Measurements from ENCODE around the gene MYLIP.
"Not testable (repeated sequence)": the region's sequence is repeated elsewhere in the genome, so short reads cannot be mapped to it uniquely, and the experiment has no call there.

The MYLIP gene

DNA sequence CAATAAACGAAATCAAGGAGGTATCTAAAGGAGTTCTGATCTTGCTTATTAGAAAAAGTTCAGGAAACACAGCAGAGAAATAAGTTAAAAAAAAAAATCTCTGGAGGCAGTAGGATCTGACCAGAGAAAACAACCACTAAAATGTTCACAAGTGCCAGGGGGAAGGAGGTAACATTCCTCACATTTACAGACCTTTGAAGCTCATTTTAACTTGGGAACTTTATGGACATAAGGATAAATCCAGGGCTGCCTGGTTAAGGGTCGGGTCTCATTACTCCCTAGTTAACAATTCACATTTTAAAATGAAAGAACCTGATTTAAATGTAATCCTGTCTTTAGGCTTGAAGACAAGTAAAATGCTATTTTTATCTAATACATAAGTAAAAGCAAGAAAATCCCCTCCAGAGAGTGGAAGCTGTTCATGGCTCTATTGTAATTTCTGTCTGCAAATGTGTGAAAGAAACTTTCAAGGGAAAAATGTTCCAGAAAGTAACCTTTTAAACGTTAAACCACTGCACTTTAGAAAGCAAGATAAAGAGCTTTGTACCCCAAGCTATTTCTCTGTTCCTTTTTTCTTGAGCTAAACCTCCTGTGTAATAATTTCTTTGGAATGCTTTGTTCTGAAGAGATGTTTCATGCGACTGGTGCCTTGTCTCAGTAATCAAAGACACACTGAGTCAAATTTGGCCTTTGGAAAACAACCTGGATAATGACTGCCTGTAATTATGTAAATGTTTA, 38.2 kb downstream of the MYLIP start:
- TF ChIP-seq, protein P1, sequence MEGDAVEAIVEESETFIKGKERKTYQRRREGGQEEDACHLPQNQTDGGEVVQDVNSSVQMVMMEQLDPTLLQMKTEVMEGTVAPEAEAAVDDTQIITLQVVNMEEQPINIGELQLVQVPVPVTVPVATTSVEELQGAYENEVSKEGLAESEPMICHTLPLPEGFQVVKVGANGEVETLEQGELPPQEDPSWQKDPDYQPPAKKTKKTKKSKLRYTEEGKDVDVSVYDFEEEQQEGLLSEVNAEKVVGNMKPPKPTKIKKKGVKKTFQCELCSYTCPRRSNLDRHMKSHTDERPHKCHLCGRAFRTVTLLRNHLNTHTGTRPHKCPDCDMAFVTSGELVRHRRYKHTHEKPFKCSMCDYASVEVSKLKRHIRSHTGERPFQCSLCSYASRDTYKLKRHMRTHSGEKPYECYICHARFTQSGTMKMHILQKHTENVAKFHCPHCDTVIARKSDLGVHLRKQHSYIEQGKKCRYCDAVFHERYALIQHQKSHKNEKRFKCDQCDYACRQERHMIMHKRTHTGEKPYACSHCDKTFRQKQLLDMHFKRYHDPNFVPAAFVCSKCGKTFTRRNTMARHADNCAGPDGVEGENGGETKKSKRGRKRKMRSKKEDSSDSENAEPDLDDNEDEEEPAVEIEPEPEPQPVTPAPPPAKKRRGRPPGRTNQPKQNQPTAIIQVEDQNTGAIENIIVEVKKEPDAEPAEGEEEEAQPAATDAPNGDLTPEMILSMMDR (IDR thresholded peaks at IDR 0.05; ENCODE audit: insufficient read depth, missing control alignments), result no peak
- FAIRE-seq (no peak), DNase-seq (ENCODE audit: insufficient read length, low spot score) (no peak)

DNA sequence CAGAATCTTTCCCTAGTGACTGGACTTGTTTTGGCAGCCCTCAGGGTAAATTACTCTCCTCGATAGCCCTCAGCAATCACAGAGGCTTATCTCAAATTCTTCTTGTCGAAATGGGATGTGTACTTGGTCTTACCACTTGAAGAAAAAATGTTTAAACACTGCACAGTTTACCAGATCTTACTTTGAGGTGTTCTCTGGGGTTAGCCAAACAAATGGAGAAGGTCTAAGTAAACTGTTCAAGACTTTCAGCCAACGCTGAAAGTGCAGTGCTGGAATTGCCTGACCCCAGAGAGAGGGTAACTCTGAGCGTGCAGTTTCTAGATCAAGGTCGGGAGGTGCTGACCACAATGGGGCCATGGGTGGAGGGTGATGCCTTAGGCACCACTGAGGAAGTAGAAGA, 39.2 kb downstream of the MYLIP start:
- TF ChIP-seq, protein P1 (IDR thresholded peaks at IDR 0.05; ENCODE audit: insufficient read depth, missing control alignments), result no peak
- FAIRE-seq (no peak), DNase-seq (ENCODE audit: insufficient read length, low spot score) (no peak)

DNA sequence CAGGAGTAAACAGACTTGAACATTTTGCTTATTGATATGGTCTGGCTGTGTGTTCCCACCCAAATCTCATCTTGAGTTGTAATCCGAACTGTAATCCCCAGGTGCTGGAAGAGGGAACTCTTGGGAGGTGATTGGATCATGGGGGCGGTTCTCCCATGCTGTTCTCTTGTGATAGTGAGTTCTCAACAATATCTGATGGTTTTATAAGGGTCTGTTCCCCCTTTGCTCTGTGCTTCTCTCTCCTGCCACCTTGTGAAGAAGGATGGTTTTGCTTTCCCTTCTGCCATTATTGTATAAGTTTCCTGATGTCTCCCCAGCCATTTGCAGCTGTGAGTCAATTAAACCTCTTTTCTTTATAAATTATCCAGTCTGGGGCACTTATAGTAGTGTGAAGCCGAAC, 40.0 kb downstream of the MYLIP start:
- DNase-seq (ENCODE audit: insufficient read length, low spot score), result no peak
- FAIRE-seq, result peak; percentile 68

DNA sequence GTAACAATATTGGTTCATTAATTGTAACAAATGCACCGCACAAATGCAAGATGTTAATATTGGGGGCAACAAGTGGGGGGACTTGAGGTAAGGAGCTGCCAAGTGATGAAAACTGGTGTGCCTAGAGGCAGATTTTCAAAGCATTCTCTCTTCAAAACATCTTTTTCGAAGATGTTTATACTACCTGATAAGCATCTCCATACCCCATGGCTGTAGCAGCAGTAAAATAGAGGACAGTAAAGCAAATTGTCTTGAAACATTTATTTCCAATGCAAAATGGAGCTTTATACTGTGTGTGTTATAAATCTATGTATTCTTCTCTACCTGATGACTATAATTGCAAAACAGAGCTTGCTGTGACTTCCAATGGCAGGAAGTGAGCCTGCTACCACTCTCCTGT, 42.5 kb downstream of the MYLIP start:
- DNase-seq (ENCODE audit: insufficient read length, low spot score), result no peak
- no peak for FAIRE-seq
- TF ChIP-seq, protein P1 (IDR thresholded peaks at IDR 0.05; ENCODE audit: insufficient read depth, missing control alignments), result no peak

More for the DNA sequence above, 40.0 kb downstream of the MYLIP start:
- TF ChIP-seq, protein P1 (IDR thresholded peaks at IDR 0.05; ENCODE audit: insufficient read depth, missing control alignments), result peak; percentile 61

DNA sequence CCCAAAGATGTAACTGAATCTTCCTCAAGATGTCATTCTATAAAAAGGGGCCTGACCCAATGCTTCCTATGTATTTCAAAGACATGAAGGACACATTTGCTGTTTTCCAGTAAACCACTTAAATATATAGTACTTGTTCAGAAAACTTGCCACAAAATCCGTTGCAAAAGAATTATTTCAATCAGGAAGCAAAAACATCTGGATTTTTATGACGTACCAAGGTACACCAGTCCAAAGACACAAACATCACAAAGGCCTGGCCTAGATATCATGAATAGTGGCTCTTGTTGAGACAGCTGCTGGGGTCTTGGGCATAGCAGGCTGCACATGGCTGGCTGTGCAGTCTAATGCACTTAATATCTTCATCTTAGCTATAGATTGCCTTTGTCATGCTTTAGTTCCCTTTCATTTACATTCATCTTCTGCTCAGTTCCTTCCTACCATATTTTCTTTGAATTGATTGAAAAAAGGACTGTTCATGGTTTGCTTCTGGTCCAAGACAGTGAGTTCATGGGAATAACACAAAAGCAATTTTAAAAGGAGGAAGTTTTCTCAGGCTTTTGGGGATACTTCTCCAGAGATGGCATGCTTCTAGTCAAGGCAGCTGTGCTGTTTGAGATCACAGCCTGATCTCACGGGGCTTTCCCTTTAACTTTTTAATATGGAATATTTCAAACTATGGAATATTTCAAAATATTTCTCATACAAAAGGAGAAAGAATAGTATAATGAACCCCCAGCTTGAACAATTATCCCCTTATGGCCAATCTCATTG, 44.5 kb downstream of the MYLIP start:
- no peak for FAIRE-seq
- DNase-seq (ENCODE audit: insufficient read length, low spot score), result no peak
- TF ChIP-seq, protein P1 (IDR thresholded peaks at IDR 0.05; ENCODE audit: insufficient read depth, missing control alignments), result no peak

DNA sequence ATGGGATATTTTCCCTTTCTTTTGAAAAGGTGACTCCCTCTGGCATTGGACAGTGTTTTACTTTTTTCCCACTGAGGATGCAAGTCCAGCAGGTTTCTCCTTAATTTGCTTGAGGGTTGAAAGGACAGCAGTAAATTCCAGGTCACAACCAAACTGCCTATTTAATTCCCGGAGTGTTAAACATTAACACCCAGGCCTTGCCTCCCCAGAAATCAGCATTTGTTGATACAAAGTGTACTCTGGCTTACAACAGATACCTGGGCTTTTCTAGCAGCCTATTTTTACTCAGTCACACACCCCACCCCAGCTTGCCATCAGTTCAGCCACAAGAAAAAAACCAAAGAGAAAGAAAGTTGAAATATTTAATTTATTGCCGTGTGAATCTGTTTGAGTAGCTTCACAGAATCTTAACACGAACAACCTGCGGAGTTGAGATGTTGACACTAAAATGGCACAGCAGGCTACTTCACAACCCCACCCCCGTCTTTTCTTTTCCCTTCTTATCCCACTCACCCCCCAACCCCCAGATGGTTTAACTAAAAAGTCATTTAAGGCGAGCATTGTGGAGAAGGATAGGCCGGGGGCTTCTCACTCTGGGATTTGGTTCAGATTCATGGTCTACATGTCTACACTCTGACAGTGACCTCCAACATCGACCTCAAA, 45.7 kb downstream of the MYLIP start:
- no peak for FAIRE-seq
- DNase-seq (ENCODE audit: insufficient read length, low spot score), result no peak
- TF ChIP-seq, protein P1 (IDR thresholded peaks at IDR 0.05; ENCODE audit: insufficient read depth, missing control alignments), result no peak

DNA sequence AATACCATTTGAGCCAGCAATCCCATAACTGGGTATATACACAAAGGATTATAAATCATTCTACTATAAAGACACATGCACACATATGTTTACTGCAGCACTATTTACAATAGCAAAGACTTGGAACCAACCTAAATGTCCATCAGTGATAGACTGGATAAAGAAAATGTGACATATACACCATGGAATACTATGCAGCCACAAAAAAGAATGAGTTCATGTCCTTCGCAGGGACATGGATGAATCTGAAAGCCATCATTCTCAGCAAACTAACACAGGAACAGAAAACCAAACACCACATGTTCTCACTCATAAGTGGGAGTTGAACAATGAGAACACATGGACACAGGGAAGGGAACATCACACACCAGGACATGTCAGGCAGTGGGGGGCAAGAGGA, 47.7 kb downstream of the MYLIP start:
- DNase-seq (ENCODE audit: insufficient read length, low spot score), result not testable (repeated sequence)

More for the DNA sequence above, 47.7 kb downstream of the MYLIP start:
- FAIRE-seq, result not testable (repeated sequence)

All from D721Med (cell line).